ENCODE results near the gene POMP. TPM values are rescaled to one million over a fixed set of nuclear protein-coding genes. Genes with fewer than 3 reads are reported as not detected.

Gene POMP
- total and polyA plus RNA-seq, 9 donors = 63.9 to 77.9 (median 70.0) TPM

- H3K9me3 ChIP-seq (replicated peaks; ENCODE audit: control insufficient read depth, low read depth, low read length) = no peaks in the 10 kb centered on the region
- no peaks in the 10 kb centered on the region for H3K4me1 ChIP-seq (ENCODE audit: control insufficient read depth, insufficient read depth, low read length)
- WGBS (ENCODE audit: insufficient coverage) = 78% methylated on average over 1 of the region's 10 CpGs
- no peaks in the 10 kb centered on the region for H3K27me3 ChIP-seq (ENCODE audit: control insufficient read depth, insufficient read depth, low read length)
- DNase-seq = peak; percentile 69
- no peak overlapping the region for H3K27ac ChIP-seq (ENCODE audit: low read length)
- H3K4me3 ChIP-seq (ENCODE audit: low read length) = no peak overlapping the region
- H3K36me3 ChIP-seq (ENCODE audit: control insufficient read depth, insufficient read depth, low read length) = no peaks in the 10 kb centered on the region
Observed at GRCh38 chr13:28636677-28637317, 22.1 kb upstream of the POMP start.

- WGBS (ENCODE audit: insufficient coverage) = no CpG with 5 or more reads among the region's 3 CpGs
- no peaks in the 10 kb centered on the region for H3K27me3 ChIP-seq (ENCODE audit: control insufficient read depth, insufficient read depth, low read length)
- no peaks in the 10 kb centered on the region for H3K9me3 ChIP-seq (replicated peaks; ENCODE audit: control insufficient read depth, low read depth, low read length)
- no peak for DNase-seq
- no peaks in the 10 kb centered on the region for H3K36me3 ChIP-seq (ENCODE audit: control insufficient read depth, insufficient read depth, low read length)
- H3K4me3 ChIP-seq (ENCODE audit: low read length) = no peak overlapping the region
- no peak overlapping the region for H3K27ac ChIP-seq (ENCODE audit: low read length)
- H3K4me1 ChIP-seq (ENCODE audit: control insufficient read depth, insufficient read depth, low read length) = no peaks in the 10 kb centered on the region
Observed at GRCh38 chr13:28637714-28638355, 21.1 kb upstream of the POMP start.

DNA sequence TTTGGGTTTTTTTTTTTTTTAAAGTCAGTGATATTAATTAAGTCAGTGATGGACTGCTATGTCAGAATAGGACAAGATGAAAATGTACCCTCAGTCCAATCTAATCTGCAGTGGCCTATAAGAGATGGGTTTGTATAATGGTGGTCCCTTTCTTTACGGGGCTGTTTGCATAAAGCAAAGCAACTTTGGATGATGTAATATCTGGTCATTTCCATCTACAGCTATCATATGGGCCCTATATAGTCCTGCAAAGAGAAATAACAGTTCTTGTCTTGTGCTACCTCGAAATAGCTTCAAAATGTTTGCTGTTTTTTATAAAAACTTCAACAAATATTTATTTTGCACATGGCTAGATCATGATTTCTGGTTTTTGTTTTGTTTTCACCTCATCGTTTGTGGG, 20.2 kb upstream of the POMP start:
- Histone ChIP-seq H3K27ac (ENCODE audit: low read length) (no peak overlapping the region), H3K4me1 (ENCODE audit: control insufficient read depth, insufficient read depth, low read length) (no peaks in the 10 kb centered on the region), H3K9me3 (replicated peaks; ENCODE audit: control insufficient read depth, low read depth, low read length) (no peaks in the 10 kb centered on the region), H3K27me3 (ENCODE audit: control insufficient read depth, insufficient read depth, low read length) (no peaks in the 10 kb centered on the region), H3K36me3 (ENCODE audit: control insufficient read depth, insufficient read depth, low read length) (no peaks in the 10 kb centered on the region), H3K4me3 (ENCODE audit: low read length) (no peak overlapping the region)
- no CpG with 5 or more reads among the region's 3 CpGs for WGBS (ENCODE audit: insufficient coverage)
- no peak for DNase-seq

DNA sequence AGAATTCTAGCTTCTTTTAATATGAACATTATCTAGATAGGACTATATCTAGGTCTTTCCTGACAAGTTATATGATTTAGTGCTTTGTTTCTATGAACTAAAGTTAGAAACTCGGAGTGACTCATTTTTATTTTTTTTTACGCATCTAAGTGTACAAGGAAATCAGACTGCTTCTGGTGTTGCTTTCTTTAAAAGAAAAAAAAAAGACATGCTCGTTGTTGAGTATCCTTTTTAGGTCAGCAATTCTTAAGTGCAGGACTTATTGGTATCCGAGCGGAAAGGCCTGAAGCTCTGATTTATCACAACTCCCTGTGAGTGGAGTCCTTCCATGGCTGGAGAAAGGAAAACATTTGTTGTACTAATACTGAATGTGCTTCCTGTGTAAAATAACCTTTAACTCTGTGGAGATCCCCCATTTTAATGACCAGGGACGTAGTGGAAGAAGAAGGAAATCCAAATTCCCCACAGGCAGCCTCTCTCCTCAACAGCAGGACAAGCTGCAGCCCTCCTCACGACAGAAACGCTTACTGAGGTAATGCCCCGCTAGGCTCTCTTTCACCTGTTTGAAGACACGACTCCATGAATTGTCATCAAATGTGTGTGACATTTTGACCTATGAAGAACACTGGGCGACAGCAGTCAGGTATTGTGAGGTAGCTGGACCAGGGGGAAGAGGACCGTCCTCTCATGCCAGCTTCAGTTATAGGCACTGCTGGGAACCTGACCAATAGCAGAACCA, 17.9 kb upstream of the POMP start:
- peak overlapping the region; percentile 62 for H3K27ac ChIP-seq (ENCODE audit: low read length)
- no peaks in the 10 kb centered on the region for H3K4me1 ChIP-seq (ENCODE audit: control insufficient read depth, insufficient read depth, low read length)
- H3K36me3 ChIP-seq (ENCODE audit: control insufficient read depth, insufficient read depth, low read length) = no peaks in the 10 kb centered on the region
- DNase-seq = peak; percentile 43
- H3K27me3 ChIP-seq (ENCODE audit: control insufficient read depth, insufficient read depth, low read length) = no peaks in the 10 kb centered on the region
- H3K4me3 ChIP-seq (ENCODE audit: low read length) = no peak overlapping the region
- H3K9me3 ChIP-seq (replicated peaks; ENCODE audit: control insufficient read depth, low read depth, low read length) = no peaks in the 10 kb centered on the region
- WGBS (ENCODE audit: insufficient coverage) = 44% methylated on average over 5 of the region's 12 CpGs

GRCh38 chr13:28641600-28641926, 17.4 kb upstream of the POMP start:
- Histone ChIP-seq H3K36me3 (ENCODE audit: control insufficient read depth, insufficient read depth, low read length) (no peaks in the 10 kb centered on the region), H3K9me3 (replicated peaks; ENCODE audit: control insufficient read depth, low read depth, low read length) (no peaks in the 10 kb centered on the region), H3K4me1 (ENCODE audit: control insufficient read depth, insufficient read depth, low read length) (no peaks in the 10 kb centered on the region), H3K27ac (ENCODE audit: low read length) (peak overlapping the region; percentile 62), H3K27me3 (ENCODE audit: control insufficient read depth, insufficient read depth, low read length) (no peaks in the 10 kb centered on the region), H3K4me3 (ENCODE audit: low read length) (no peak overlapping the region)
- no peak for DNase-seq
- 100% methylated on average over 1 of the region's 3 CpGs for WGBS (ENCODE audit: insufficient coverage)

DNA sequence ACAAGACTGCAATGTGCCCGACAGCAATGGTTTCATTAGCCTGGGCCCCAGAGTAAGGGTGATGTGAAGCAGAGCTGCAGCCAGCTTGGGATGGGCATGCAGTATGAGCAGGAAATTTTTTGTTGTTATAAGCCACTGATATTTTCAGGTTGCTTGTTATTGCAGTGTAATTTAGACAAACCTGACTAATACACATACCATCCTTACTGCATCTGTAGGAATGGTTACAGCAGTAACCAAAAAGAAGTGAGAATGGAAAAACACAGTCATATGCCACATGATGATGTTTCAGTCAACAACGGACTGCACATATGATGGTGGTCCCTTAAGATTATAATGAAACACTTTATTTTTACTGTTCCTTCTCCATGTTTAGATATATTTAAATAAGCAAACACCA, 8.6 kb upstream of the POMP start:
- no peaks in the 10 kb centered on the region for H3K9me3 ChIP-seq (replicated peaks; ENCODE audit: control insufficient read depth, low read depth, low read length)
- no peak overlapping the region for H3K4me3 ChIP-seq (ENCODE audit: low read length)
- no peaks in the 10 kb centered on the region for H3K36me3 ChIP-seq (ENCODE audit: control insufficient read depth, insufficient read depth, low read length)
- H3K4me1 ChIP-seq (ENCODE audit: control insufficient read depth, insufficient read depth, low read length) = no peaks in the 10 kb centered on the region
- H3K27me3 ChIP-seq (ENCODE audit: control insufficient read depth, insufficient read depth, low read length) = no peaks in the 10 kb centered on the region
- WGBS (ENCODE audit: insufficient coverage) = no CpG with 5 or more reads among the region's 2 CpGs
- no peak for DNase-seq
- no peak overlapping the region for H3K27ac ChIP-seq (ENCODE audit: low read length)

GRCh38 chr13:28651810-28652401, 7.0 kb upstream of the POMP start:
- Histone ChIP-seq H3K36me3 (ENCODE audit: control insufficient read depth, insufficient read depth, low read length) (no peaks in the 10 kb centered on the region), H3K27me3 (ENCODE audit: control insufficient read depth, insufficient read depth, low read length) (no peaks in the 10 kb centered on the region), H3K27ac (ENCODE audit: low read length) (no peak overlapping the region), H3K4me3 (ENCODE audit: low read length) (no peak overlapping the region), H3K9me3 (replicated peaks; ENCODE audit: control insufficient read depth, low read depth, low read length) (no peaks in the 10 kb centered on the region), H3K4me1 (ENCODE audit: control insufficient read depth, insufficient read depth, low read length) (no peaks in the 10 kb centered on the region)
- WGBS (ENCODE audit: insufficient coverage) = 76% methylated on average over 6 of the region's 7 CpGs
- no peak for DNase-seq

DNA sequence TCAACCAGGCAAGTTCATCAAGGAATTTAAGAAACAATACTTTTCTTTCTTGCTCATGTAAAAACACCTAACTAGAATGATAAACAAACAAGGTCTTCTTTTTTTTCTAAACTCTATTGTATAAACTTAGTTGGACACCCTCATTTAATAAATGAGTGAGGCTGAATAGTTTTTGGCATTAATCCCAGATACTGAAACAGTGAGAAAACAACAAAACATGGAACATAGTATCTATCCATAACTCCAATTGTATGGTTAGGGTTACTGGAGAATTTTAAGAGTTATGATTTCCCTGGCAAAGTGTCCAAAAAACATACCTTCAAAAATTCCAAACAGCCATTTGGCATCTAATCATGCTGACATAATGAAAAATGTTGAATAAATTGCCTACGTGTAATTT, 5.8 kb upstream of the POMP start:
- Histone ChIP-seq H3K36me3 (ENCODE audit: control insufficient read depth, insufficient read depth, low read length) (no peaks in the 10 kb centered on the region), H3K27ac (ENCODE audit: low read length) (no peak overlapping the region), H3K4me3 (ENCODE audit: low read length) (no peak overlapping the region), H3K9me3 (replicated peaks; ENCODE audit: control insufficient read depth, low read depth, low read length) (no peaks in the 10 kb centered on the region), H3K27me3 (ENCODE audit: control insufficient read depth, insufficient read depth, low read length) (no peaks in the 10 kb centered on the region), H3K4me1 (ENCODE audit: control insufficient read depth, insufficient read depth, low read length) (peaks cover 8% of the 10 kb centered on the region)
- no CpG with 5 or more reads among the region's 1 CpG for WGBS (ENCODE audit: insufficient coverage)
- no peak for DNase-seq

- Histone ChIP-seq H3K4me3 (ENCODE audit: low read length) (no peak overlapping the region), H3K36me3 (ENCODE audit: control insufficient read depth, insufficient read depth, low read length) (no peaks in the 10 kb centered on the region), H3K9me3 (replicated peaks; ENCODE audit: control insufficient read depth, low read depth, low read length) (no peaks in the 10 kb centered on the region), H3K27ac (ENCODE audit: low read length) (no peak overlapping the region), H3K27me3 (ENCODE audit: control insufficient read depth, insufficient read depth, low read length) (no peaks in the 10 kb centered on the region), H3K4me1 (ENCODE audit: control insufficient read depth, insufficient read depth, low read length) (peaks cover 8% of the 10 kb centered on the region)
- WGBS (ENCODE audit: insufficient coverage) = no CpG with 5 or more reads among the region's 1 CpG
- DNase-seq = no peak
Observed at GRCh38 chr13:28654276-28654675, 4.7 kb upstream of the POMP start.

DNA sequence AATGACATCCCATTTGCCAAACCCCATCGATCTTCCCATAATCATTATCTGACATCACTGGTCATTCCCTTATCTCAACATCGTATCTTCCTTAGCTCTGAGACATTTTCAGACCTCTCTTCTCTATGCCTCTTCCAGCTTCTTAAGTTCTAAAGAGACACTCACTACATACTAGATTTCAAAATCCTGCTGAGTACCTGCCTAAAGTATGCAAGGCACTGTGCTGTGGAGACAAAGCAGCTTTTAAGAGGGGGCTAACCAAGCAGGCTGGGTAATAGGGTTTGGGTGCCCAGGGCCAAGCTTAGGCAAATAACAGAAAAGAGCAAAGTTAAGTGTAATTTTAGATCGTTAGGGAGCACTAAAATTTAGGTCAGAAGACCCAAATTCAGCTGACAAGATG, 3.4 kb upstream of the POMP start:
- whole genome bisulfite sequencing (ENCODE audit: insufficient coverage) = 62% methylated on average over 3 of the region's 3 CpGs
- H3K27ac ChIP-seq (ENCODE audit: low read length) = no peak overlapping the region

More for the DNA sequence above, 3.4 kb upstream of the POMP start:
- no peak for DNase-seq
- Histone ChIP-seq H3K4me3 (ENCODE audit: low read length) (no peak overlapping the region), H3K4me1 (ENCODE audit: control insufficient read depth, insufficient read depth, low read length) (peaks cover 12% of the 10 kb centered on the region), H3K9me3 (replicated peaks; ENCODE audit: control insufficient read depth, low read depth, low read length) (no peaks in the 10 kb centered on the region), H3K36me3 (ENCODE audit: control insufficient read depth, insufficient read depth, low read length) (peaks cover 2% of the 10 kb centered on the region), H3K27me3 (ENCODE audit: control insufficient read depth, insufficient read depth, low read length) (no peaks in the 10 kb centered on the region)

Measured in muscle of leg (tissue), 11 donors.